ENCODE measurements around the gene SART3. TPM values are rescaled to one million over a fixed set of nuclear protein-coding genes. Genes with fewer than 3 reads are reported as not detected.
"Not testable (repeated sequence)": the region's sequence is repeated elsewhere in the genome, so short reads cannot be mapped to it uniquely, and the experiment has no call there.

Gene SART3
- total RNA-seq, 2 donors from 2014 or later: 33.4 to 44.4 TPM

- Histone ChIP-seq H3K27ac (peak overlapping the region; percentile 87 to 90), H3K36me3 (peaks cover 29% of the 10 kb centered on the region), H3K4me1 (peaks cover 0 to 62% of the 10 kb centered on the region in 2 donors), H3K4me3 (peak overlapping the region; percentile 86 to 97), H3K9me3 (no peaks in the 10 kb centered on the region), H3K27me3 (no peaks in the 10 kb centered on the region)
- no peak for TF ChIP-seq CTCF (IDR thresholded peaks at IDR 0.05)
- DNase-seq (ENCODE audit: low spot score): no peak
Observed at GRCh38 chr12:108561852-108562347, 927 bp upstream of the SART3 start.

- peak overlapping the region; percentile 86 to 97 for H3K4me3 ChIP-seq
- peaks cover 13% of the 10 kb centered on the region for H3K36me3 ChIP-seq
- no peaks in the 10 kb centered on the region for H3K27me3 ChIP-seq
- TF ChIP-seq CTCF (IDR thresholded peaks at IDR 0.05): no peak
- DNase-seq (ENCODE audit: low spot score): no peak
- H3K9me3 ChIP-seq: no peaks in the 10 kb centered on the region
- peak overlapping the region; percentile 87 to 90 for H3K27ac ChIP-seq
- H3K4me1 ChIP-seq: peaks cover 0 to 52% of the 10 kb centered on the region in 2 donors
Observed at GRCh38 chr12:108560321-108560721, 652 bp downstream of the SART3 start.

GRCh38 chr12:108559748-108560147, 1.2 kb downstream of the SART3 start:
- peaks cover 7% of the 10 kb centered on the region for H3K36me3 ChIP-seq
- no peak for TF ChIP-seq CTCF (IDR thresholded peaks at IDR 0.05)
- no peak overlapping the region for H3K27ac ChIP-seq
- DNase-seq (ENCODE audit: low spot score): no peak
- H3K27me3 ChIP-seq: no peaks in the 10 kb centered on the region
- H3K4me1 ChIP-seq: peaks cover 0 to 56% of the 10 kb centered on the region in 2 donors
- no peaks in the 10 kb centered on the region for H3K9me3 ChIP-seq
- peak overlapping the region; percentile 86 to 97 for H3K4me3 ChIP-seq

GRCh38 chr12:108559007-108559655, 1.8 kb downstream of the SART3 start:
- Histone ChIP-seq H3K27me3 (no peaks in the 10 kb centered on the region), H3K27ac (no peak overlapping the region), H3K4me1 (peaks cover 0 to 56% of the 10 kb centered on the region in 2 donors), H3K4me3 (no peak overlapping the region), H3K9me3 (no peaks in the 10 kb centered on the region), H3K36me3 (peaks cover 1% of the 10 kb centered on the region)
- TF ChIP-seq CTCF (IDR thresholded peaks at IDR 0.05): no peak
- no peak for DNase-seq (ENCODE audit: low spot score)

GRCh38 chr12:108555383-108555782, 5.6 kb downstream of the SART3 start:
- H3K27me3 ChIP-seq; H3K4me3 ChIP-seq; H3K36me3 ChIP-seq; H3K27ac ChIP-seq; DNase-seq (ENCODE audit: low spot score); H3K9me3 ChIP-seq: not testable (repeated sequence)
- peaks cover 0 to 44% of the 10 kb centered on the region in 2 donors for H3K4me1 ChIP-seq

- Histone ChIP-seq H3K36me3 (no peaks in the 10 kb centered on the region), H3K4me3 (no peak overlapping the region), H3K9me3 (no peaks in the 10 kb centered on the region), H3K27me3 (no peaks in the 10 kb centered on the region), H3K4me1 (peaks cover 0 to 28% of the 10 kb centered on the region in 2 donors), H3K27ac (no peak overlapping the region)
- TF ChIP-seq CTCF (IDR thresholded peaks at IDR 0.05): no peak
- DNase-seq (ENCODE audit: low spot score): no peak
Observed at GRCh38 chr12:108553799-108554198, 7.2 kb downstream of the SART3 start.

All from right atrium auricular region (tissue), 2 donors.